HG02970 (cell line): ENCODE data around the gene PLA2G2F.

ENCODE experiments used
- ATAC-seq: cut with Tn5 transposase; IDR thresholded peaks from one replicate; pipeline ENCODE4 v1.9.1; 2021; ENCODE audit warnings: mild to moderate bottlenecking, moderate library complexity, moderate number of reproducible peaks; ENCODE audit not compliant: unreplicated experiment, low FRiP score

The PLA2G2F gene

GRCh38 chr1:20187103-20187812, 48.1 kb downstream of the PLA2G2F start:
- ATAC-seq: no peak

DNA sequence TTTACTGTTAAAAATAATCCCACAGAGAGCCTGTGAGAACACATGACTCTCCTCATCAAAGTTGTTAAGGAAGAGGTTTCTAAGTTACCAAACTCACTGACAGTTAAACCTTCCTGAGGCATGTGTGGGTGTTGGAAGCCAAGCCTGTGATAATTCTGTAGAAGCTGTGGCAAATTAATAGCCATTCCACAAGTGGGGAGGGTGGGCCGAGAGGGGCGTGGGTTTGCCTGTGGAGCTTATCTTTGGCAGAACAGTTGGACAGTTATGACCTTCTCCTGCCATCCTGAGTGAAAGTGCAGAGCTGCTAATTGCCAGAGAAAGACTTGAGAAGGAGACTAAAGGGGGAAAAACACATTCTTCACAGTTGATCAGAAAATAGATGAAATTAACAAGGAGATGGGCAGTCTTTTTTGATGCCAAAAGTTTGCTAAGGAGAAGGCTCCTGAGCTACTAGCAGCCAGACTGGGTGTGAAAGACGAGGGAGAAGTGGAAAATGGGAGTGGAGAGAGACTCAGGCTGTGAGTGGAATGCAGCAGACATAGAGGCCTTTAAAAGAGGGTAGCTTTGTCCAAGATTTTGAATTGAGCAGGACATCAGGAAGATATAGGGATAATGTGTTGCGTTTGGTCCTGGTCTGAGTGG, 48.8 kb downstream of the PLA2G2F start:
- no peak for ATAC-seq

GRCh38 chr1:20188455-20188817, 49.3 kb downstream of the PLA2G2F start:
- no peak for ATAC-seq

- no peak for ATAC-seq
These were observed 50.5 kb downstream of the PLA2G2F start for GRCh38 chr1:20189664-20190063.

GRCh38 chr1:20190256-20191160, 51.4 kb downstream of the PLA2G2F start:
- ATAC-seq: no peak

GRCh38 chr1:20191266-20191825, 52.2 kb downstream of the PLA2G2F start:
- no peak for ATAC-seq

DNA sequence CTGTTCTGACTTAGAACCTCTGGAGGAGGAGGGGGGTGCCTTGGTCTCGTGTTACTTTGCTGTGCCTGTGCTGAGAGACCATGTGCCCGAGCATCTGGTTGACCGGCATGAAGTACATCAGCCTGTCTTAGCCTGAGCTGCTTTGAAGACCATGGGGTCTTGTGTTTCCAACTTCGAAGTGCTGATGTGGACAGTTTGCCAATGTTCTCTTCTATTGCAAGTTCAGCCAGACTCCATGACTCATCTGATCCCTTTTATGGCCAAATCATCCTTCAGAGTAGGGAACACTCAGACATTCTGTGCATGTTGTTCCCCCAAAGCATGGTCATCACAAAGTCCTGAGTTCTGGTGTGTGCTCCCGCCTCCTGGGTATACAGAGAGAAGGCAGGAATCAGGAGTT, 53.2 kb downstream of the PLA2G2F start:
- ATAC-seq: no peak

GRCh38 chr1:20192871-20193411, 53.8 kb downstream of the PLA2G2F start:
- no peak for ATAC-seq

- ATAC-seq: no peak
These were observed 55.1 kb downstream of the PLA2G2F start for GRCh38 chr1:20194224-20194623.

GRCh38 chr1:20194757-20195461, 55.8 kb downstream of the PLA2G2F start:
- ATAC-seq: no peak

DNA sequence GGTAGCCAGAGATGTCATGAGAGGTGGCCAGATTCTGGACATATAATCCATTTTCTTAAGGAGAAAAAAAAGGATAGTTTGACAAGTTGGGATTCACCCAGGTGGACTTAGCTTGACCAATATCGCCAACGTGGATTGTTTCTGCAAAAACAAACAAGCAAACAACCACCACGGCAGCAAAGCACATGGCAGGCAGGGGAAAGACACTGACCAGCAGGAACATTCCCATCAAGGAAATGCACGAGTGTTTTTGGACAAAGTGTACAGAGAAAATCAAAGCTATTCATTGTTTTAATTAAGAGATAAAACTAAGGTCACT, 56.3 kb downstream of the PLA2G2F start:
- ATAC-seq: no peak

- ATAC-seq: no peak
These were observed 58.2 kb downstream of the PLA2G2F start for GRCh38 chr1:20197329-20197791.

DNA sequence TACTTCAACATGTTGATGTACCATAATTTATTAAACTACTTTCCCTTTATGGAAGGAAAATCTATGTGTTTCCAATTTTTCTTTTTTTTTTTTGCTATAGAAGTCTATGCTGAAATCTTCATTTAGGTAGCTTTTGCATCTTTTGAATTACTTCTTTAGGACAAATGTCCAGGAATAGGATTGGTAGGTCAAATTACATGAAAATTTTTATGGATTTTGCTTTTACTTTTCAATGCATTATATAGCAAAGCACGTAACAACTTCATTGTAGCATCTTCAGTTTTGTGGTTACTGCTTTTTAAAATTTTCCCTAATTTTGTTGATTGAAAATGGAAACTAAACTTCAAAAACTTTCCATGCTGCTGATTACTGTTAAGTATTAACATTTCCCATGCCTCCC, 59.2 kb downstream of the PLA2G2F start:
- no peak for ATAC-seq

GRCh38 chr1:20198918-20199317, 59.8 kb downstream of the PLA2G2F start:
- ATAC-seq: no peak

- no peak for ATAC-seq
These were observed 60.3 kb downstream of the PLA2G2F start for GRCh38 chr1:20199403-20199802.

DNA sequence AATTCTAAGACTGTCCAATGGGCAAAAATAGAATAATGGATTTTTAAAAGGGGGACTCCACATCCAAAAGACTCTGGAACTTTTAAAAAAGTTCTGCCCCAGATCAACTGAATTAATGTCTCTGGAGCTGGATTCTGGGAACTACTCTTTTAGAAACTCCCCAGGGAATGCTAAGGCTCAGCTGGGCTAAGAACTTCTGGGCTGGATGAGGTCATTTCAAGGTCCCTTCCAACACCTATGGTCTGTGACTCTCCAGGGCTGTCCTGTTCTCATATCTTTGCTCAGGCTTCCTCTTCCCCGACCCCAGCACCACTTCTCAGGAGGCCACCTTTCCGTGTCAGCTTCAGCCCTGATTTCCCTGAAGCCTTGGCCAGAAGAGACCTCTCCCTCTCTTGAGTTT, 60.7 kb downstream of the PLA2G2F start:
- no peak for ATAC-seq
